Gastroesophageal sphincter (tissue), 4 donors: ENCODE measurements around the gene IRX6. TPM values are rescaled to one million over a fixed set of nuclear protein-coding genes. Genes with fewer than 3 reads are reported as not detected.

Experiments used
- ATAC-seq: fragments of 150-250 bp; one replicate; pipeline ENCODE4 v1.9.1; 2016; ENCODE audit warnings: mild to moderate bottlenecking, moderate library complexity
- H3K27ac ChIP-seq, 4 donors: fragments of 200-600 bp; sonication (generic) in 3 of 4; 1 replicate in 3 of 4; 2 replicates in 1 of 4; pipeline ENCODE4 v1.5.1; 2016 to 2019
- H3K27me3 ChIP-seq: fragments of 200-600 bp; sonication (generic); one replicate; pipeline ENCODE4 v1.5.1; 2019
- H3K36me3 ChIP-seq, 2 donors: fragments of 200-600 bp; sonication (generic); one replicate each; pipeline ENCODE4 v1.5.1; 2019; ENCODE audit warnings: control low read depth in 1 of 2
- H3K4me1 ChIP-seq, 3 donors: fragments of 200-600 bp; sonication (generic); 1 replicate in 2 of 3; 2 replicates in 1 of 3; pipeline ENCODE4 v1.5.1; 2016 to 2019; ENCODE audit warnings: control low read depth in 2 of 3
- H3K4me3 ChIP-seq, 2 donors: fragments of 200-600 bp; sonication (generic); one replicate each; pipeline ENCODE4 v1.5.1; 2019; ENCODE audit warnings: mild to moderate bottlenecking in 1 of 2, moderate library complexity in 1 of 2
- H3K9me3 ChIP-seq, 3 donors: fragments of 200-600 bp; sonication (generic); one replicate each; pipeline ENCODE4 v1.5.1; 2017 to 2019; ENCODE audit warnings: control low read depth in 2 of 3
- EP300 ChIP-seq: sonication (generic); formaldehyde crosslinking; IDR thresholded peaks from one replicate; pipeline ENCODE4 v1.6.1; 2017; ENCODE audit warnings: antibody characterized with exemption, mild to moderate bottlenecking
- POLR2A ChIP-seq, 2 donors: fragments of 450-650 bp; IDR thresholded peaks; one replicate each; pipeline ENCODE4 v1.6.1; 2017; ENCODE audit warnings: antibody characterized with exemption in 2 of 2, mild to moderate bottlenecking in 2 of 2, moderate library complexity in 1 of 2
- POLR2AphosphoS5 ChIP-seq: sonication (generic); formaldehyde crosslinking; IDR thresholded peaks from one replicate; pipeline ENCODE4 v1.6.1; 2017; ENCODE audit warnings: antibody characterized with exemption
- WGBS, 2 donors: methylation state at CpG; one replicate each; pipeline ENCODE4 v1.1.5; 2018; ENCODE audit warnings: low coverage in 1 of 2; 5-methylcytosine and 5-hydroxymethylcytosine counted together
- total RNA-seq, 4 donors: library from RNA; depleted of rRNA; stranded (reverse); fragments of >200 nt; gene quantifications; one replicate each; pipeline ENCODE4 v1.1.0, GENCODE V29; 2016
- TF ChIP-seq, protein P1 (sequence below), 4 experiments: fragments of 200-600 bp in 2 of 4; fragments of 450-650 bp in 2 of 4; sonication (generic) in 1 of 4; IDR thresholded peaks; one replicate each; pipeline ENCODE4 v1.5.1; 2017 to 2019; ENCODE audit warnings: antibody characterized with exemption in 4 of 4, mild to moderate bottlenecking in 2 of 4, moderate library complexity in 2 of 4

The IRX6 gene
- total RNA-seq, 4 donors from 2014 or later: 0.12 to 0.64 TPM; not detected in 2

DNA sequence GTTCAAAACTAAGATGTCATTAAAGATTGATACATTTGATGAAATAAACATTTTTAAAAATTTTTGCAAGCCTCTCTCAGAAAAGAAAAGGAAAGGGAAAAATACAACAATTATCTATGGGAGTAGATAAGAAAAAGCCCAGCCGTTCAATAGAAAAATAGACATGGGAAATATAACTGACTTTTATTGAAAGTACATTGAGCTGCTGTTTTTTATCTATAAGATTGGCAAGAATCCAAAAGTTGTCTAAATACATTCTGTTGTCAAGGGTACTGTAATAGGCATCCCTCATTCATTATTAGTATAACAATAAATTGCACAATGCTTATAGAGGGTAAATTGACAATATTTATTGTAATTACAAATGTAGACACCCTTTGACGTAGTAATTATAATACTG, 38.4 kb upstream of the IRX6 start:
- H3K4me1 ChIP-seq: no peaks in the 10 kb centered on the region

DNA sequence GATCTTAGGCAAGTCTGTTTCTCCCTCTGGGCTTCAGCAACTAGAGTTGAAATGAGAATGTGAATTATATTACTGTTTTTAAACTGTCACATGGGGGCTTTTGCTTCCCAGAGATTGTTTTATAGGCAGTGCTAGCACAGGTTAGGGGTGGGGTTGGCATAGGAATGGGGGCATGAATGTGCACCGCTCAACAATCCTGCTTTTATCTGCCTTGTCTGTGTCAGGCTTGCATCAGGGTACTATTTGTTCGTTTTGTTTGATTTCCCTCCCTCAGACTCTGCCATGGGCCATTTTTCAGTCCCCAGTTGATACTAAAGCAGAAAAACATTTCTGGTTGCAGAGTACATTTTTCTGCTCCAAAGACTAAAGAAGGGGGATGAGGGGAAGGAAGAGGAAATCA, 34.6 kb upstream of the IRX6 start:
- TF ChIP-seq POLR2A (IDR thresholded peaks at IDR 0.05) (no peak), EP300 (no peak), POLR2AphosphoS5 (no peak)
- TF ChIP-seq, protein P1, sequence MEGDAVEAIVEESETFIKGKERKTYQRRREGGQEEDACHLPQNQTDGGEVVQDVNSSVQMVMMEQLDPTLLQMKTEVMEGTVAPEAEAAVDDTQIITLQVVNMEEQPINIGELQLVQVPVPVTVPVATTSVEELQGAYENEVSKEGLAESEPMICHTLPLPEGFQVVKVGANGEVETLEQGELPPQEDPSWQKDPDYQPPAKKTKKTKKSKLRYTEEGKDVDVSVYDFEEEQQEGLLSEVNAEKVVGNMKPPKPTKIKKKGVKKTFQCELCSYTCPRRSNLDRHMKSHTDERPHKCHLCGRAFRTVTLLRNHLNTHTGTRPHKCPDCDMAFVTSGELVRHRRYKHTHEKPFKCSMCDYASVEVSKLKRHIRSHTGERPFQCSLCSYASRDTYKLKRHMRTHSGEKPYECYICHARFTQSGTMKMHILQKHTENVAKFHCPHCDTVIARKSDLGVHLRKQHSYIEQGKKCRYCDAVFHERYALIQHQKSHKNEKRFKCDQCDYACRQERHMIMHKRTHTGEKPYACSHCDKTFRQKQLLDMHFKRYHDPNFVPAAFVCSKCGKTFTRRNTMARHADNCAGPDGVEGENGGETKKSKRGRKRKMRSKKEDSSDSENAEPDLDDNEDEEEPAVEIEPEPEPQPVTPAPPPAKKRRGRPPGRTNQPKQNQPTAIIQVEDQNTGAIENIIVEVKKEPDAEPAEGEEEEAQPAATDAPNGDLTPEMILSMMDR (IDR thresholded peaks at IDR 0.05): no peak
- Histone ChIP-seq H3K27me3 (peaks cover 14% of the 10 kb centered on the region), H3K36me3 (no peaks in the 10 kb centered on the region), H3K27ac (no peak overlapping the region), H3K4me1 (no peaks in the 10 kb centered on the region), H3K4me3 (no peak overlapping the region), H3K9me3 (peaks cover 0 to 30% (median 0%) of the 10 kb centered on the region in 3 donors)
- 61 to 72% methylated on average over 2 of the region's 2 CpGs for WGBS, 2 donors
- no peak for ATAC-seq

More for the DNA sequence above, 38.4 kb upstream of the IRX6 start:
- WGBS, 2 donors: 44 to 50% methylated on average over 1 to 2 of the region's 2 CpGs
- Histone ChIP-seq H3K9me3 (peaks cover 0 to 30% (median 0%) of the 10 kb centered on the region in 3 donors), H3K27ac (no peak overlapping the region), H3K36me3 (no peaks in the 10 kb centered on the region), H3K4me3 (no peak overlapping the region), H3K27me3 (peaks cover 35% of the 10 kb centered on the region)
- TF ChIP-seq POLR2AphosphoS5: no peak
- TF ChIP-seq EP300: no peak
- no peak for TF ChIP-seq POLR2A (IDR thresholded peaks at IDR 0.05)
- TF ChIP-seq, protein P1 (IDR thresholded peaks at IDR 0.05): no peak
- ATAC-seq: no peak

DNA sequence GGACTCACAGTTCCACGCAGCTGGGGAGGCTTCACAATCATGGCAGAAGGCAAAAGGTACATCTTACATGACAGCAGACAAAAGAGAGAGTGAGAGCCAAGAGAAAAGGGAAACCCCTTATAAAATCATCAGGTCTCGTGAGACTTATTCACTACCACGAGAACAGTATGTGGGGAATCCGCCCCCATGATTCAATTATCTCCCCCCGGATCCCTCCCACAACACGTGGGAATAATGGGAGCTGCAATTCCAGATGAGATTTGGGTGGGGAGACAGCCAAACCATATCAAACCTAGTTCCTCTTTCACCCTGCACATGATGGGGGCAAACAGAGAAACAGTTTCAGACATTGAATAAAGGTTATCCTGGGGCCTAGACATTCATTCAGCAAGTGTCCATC, 32.2 kb upstream of the IRX6 start:
- Histone ChIP-seq H3K4me3 (no peak overlapping the region), H3K9me3 (peaks cover 0 to 30% (median 0%) of the 10 kb centered on the region in 3 donors), H3K4me1 (no peaks in the 10 kb centered on the region), H3K27ac (no peak overlapping the region), H3K27me3 (peaks cover 4% of the 10 kb centered on the region), H3K36me3 (no peaks in the 10 kb centered on the region)
- TF ChIP-seq EP300: no peak
- TF ChIP-seq POLR2A (IDR thresholded peaks at IDR 0.05): no peak
- TF ChIP-seq, protein P1 (IDR thresholded peaks at IDR 0.05): no peak
- no peak for TF ChIP-seq POLR2AphosphoS5
- ATAC-seq: no peak
- 60 to 66% methylated on average over 1 to 5 of the region's 6 CpGs for WGBS, 2 donors

DNA sequence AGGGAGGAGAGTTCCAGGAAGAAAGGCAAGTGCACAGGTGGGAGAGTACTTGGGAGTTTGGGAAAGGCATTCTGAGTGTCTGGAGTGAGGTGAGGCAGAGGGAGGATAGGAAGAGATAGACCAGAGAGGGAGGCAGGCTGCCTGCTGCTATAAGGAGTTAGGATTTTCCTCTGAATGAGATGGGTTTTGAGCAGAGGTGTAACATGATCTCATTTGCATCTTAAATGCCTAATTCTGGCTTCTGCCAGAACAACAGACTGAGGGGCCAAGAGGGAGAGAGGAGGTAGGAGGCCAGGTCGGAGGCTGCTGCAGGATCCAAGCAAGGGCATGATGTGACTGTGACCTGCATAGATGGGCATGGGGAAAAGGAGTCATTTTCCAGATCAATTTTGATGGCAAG, 31.5 kb upstream of the IRX6 start:
- Histone ChIP-seq H3K4me3 (no peak overlapping the region), H3K36me3 (no peaks in the 10 kb centered on the region), H3K9me3 (peaks cover 0 to 28% (median 0%) of the 10 kb centered on the region in 3 donors), H3K4me1 (no peaks in the 10 kb centered on the region), H3K27ac (no peak overlapping the region), H3K27me3 (peaks cover 4% of the 10 kb centered on the region)
- WGBS, 2 donors: 45 to 50% methylated on average over 1 of the region's 1 CpG
- no peak for ATAC-seq
- TF ChIP-seq POLR2AphosphoS5 (no peak), POLR2A (IDR thresholded peaks at IDR 0.05) (no peak)
- TF ChIP-seq, protein P1 (IDR thresholded peaks at IDR 0.05): no peak

DNA sequence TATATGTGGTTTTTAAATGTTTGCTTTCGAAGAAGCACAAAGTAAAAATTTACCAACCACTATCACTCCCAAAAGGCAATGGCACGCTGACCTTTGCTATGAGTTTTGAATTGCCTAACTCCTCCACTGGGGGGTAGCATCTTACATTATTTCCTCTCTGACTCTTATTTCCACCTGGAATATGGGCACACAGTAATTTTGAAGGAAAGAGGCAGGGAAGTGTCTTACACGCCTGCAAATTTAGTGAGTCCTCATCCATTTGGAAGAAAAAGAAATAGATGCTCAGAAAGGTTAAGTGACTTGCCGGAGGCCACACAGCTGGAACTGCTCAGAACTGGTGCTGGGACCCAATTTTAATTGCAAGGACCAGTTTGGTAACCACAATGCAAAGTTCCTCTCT, 29.9 kb upstream of the IRX6 start:
- no peak for TF ChIP-seq EP300
- TF ChIP-seq, protein P1 (IDR thresholded peaks at IDR 0.05): no peak
- TF ChIP-seq POLR2A (IDR thresholded peaks at IDR 0.05): no peak
- TF ChIP-seq POLR2AphosphoS5: no peak
- no peaks in the 10 kb centered on the region for H3K4me1 ChIP-seq
- no peak overlapping the region for H3K4me3 ChIP-seq
- peaks cover 0 to 15% (median 0%) of the 10 kb centered on the region in 3 donors for H3K9me3 ChIP-seq
- no peak for ATAC-seq
- H3K36me3 ChIP-seq: no peaks in the 10 kb centered on the region
- peaks cover 12% of the 10 kb centered on the region for H3K27me3 ChIP-seq
- WGBS, 2 donors: 81 to 83% methylated on average over 4 of the region's 4 CpGs
- no peak overlapping the region for H3K27ac ChIP-seq
